Omental fat pad (tissue), 4 donors: Measurements from ENCODE around the gene SKOR1. TPM values are rescaled to one million over a fixed set of nuclear protein-coding genes. Genes with fewer than 3 reads are reported as not detected.

Source experiments
- ATAC-seq: fragments of 150-250 bp; one replicate; pipeline ENCODE4 v1.9.1; 2016; ENCODE audit warnings: mild to moderate bottlenecking, moderate library complexity; ENCODE audit not compliant: low FRiP score
- DNase-seq: peaks from one replicate; pipeline ENCODE4 v3.0.0-alpha.2; 2019; ENCODE audit warnings: low spot score
- CTCF ChIP-seq, 3 donors: fragments of 450-650 bp; IDR thresholded peaks; one replicate each; pipeline ENCODE4 v1.5.1; 2016 to 2017; ENCODE audit warnings: antibody characterized with exemption in 3 of 3, mild to moderate bottlenecking in 3 of 3, moderate library complexity in 2 of 3
- total RNA-seq, 4 donors: library from RNA; depleted of rRNA; stranded (reverse); fragments of >200 nt; gene quantifications; one replicate each; pipeline ENCODE4 v1.1.0, GENCODE V29; 2016

SKOR1 gene
- total RNA-seq, 4 donors from 2014 or later = 0.19 to 1.1 (median 0.49) TPM

GRCh38 chr15:67803996-67804843 lies 21.1 kb upstream of the SKOR1 start:
- TF ChIP-seq CTCF (IDR thresholded peaks at IDR 0.05) = no peak
- ATAC-seq = no peak
- no peak for DNase-seq

GRCh38 chr15:67805008-67805665 lies 20.2 kb upstream of the SKOR1 start:
- TF ChIP-seq CTCF (IDR thresholded peaks at IDR 0.05) = no peak
- no peak for DNase-seq
- no peak for ATAC-seq

GRCh38 chr15:67805666-67806516 lies 19.4 kb upstream of the SKOR1 start:
- no peak for TF ChIP-seq CTCF (IDR thresholded peaks at IDR 0.05)
- DNase-seq (no peak), ATAC-seq (no peak)

GRCh38 chr15:67806536-67806935 lies 18.8 kb upstream of the SKOR1 start:
- peak; percentile 3 for DNase-seq
- TF ChIP-seq CTCF (IDR thresholded peaks at IDR 0.05) = no peak

GRCh38 chr15:67807141-67807540 lies 18.2 kb upstream of the SKOR1 start:
- ATAC-seq (no peak), DNase-seq (no peak)
- TF ChIP-seq CTCF (IDR thresholded peaks at IDR 0.05) = no peak

More at GRCh38 chr15:67806536-67806935, 18.8 kb upstream of the SKOR1 start:
- ATAC-seq = no peak

- TF ChIP-seq CTCF (IDR thresholded peaks at IDR 0.05) = no peak
- ATAC-seq = no peak
- peak; percentile 14 for DNase-seq
Observed at GRCh38 chr15:67807836-67808235, 17.5 kb upstream of the SKOR1 start.
